AG04450 (cell line): ENCODE data around the gene UBXN1. TPM values are rescaled to one million over a fixed set of nuclear protein-coding genes. Genes with fewer than 3 reads are reported as not detected.
"Not testable (repeated sequence)": the region's sequence is repeated elsewhere in the genome, so short reads cannot be mapped to it uniquely, and the experiment has no call there.

ENCODE experiments used
- CTCF ChIA-PET: fragments of 300-600, 350-600 bp; formaldehyde crosslinking; extraction: SDS; loops from one replicate; lab custom pipeline; 2022; ENCODE audit warnings: antibody characterized with exemption, inconsistent platforms; lab: Charles Lee
- POLR2A ChIA-PET: fragments of 350-600 bp; formaldehyde crosslinking; extraction: SDS; loops from one replicate; lab custom pipeline; 2021; ENCODE audit warnings: antibody characterized with exemption, inconsistent platforms; lab: Yijun Ruan, JAX
- DNase-seq: peaks from one replicate; pipeline ENCODE4 v3.0.0-alpha.2; 2011; ENCODE audit warnings: low read depth, low spot score
- H3K27ac ChIP-seq: one replicate; pipeline ENCODE4 v1.5.1; 2012; ENCODE audit warnings: low read depth, low read length, control low read depth
- H3K27me3 ChIP-seq: one replicate; pipeline ENCODE4 v1.6.0; 2012; ENCODE audit warnings: low read length; ENCODE audit not compliant: control insufficient read depth, insufficient read depth
- H3K4me3 ChIP-seq: 2 replicates; pipeline ENCODE4 v1.5.1; 2011; ENCODE audit warnings: mild to moderate bottlenecking, low read depth, low read length, control low read depth
- H3K9me3 ChIP-seq: 2 replicates; pipeline ENCODE4 v1.5.1; 2012; ENCODE audit warnings: low read length; ENCODE audit not compliant: control insufficient read depth, insufficient read depth
- CTCF ChIP-seq: IDR thresholded peaks from 2 replicates; pipeline ENCODE4 v1.5.1; 2011; ENCODE audit warnings: low read depth, low read length, control low read depth, inconsistent platforms
- polyA plus RNA-seq: library from polyadenylated mRNA; depleted of rRNA; stranded (reverse); fragments of >200 nt; gene quantifications from 2 replicates; pipeline ENCODE4 v1.2.3, GENCODE V29; 2011

The UBXN1 gene
- polyA plus RNA-seq, 1 experiment, result 100 TPM

- no peak overlapping the region for H3K4me3 ChIP-seq
- H3K27ac ChIP-seq, result no peak overlapping the region
- CTCF ChIA-PET, result interaction anchor here (0.6 kb wide), 1 partner anchor 100 kb away, joined by 3 read pairs; the partner anchor contains the start of gene ZBTB3
- TF ChIP-seq CTCF, result no peak
- no peaks in the 10 kb centered on the region for H3K9me3 ChIP-seq
- no peaks in the 10 kb centered on the region for H3K27me3 ChIP-seq
- DNase-seq, result no peak
- POLR2A ChIA-PET, result interaction anchor here (0.7 to 10.2 kb wide), 3 partner anchors 11 to 1284 kb away, joined by 4 to 150 read pairs (median 5); partner anchors contain the start of genes C11orf98 and CSKMT
These were observed 24.6 kb downstream of the UBXN1 start for GRCh38 chr11:62654297-62654696.

GRCh38 chr11:62652161-62653006, 26.5 kb downstream of the UBXN1 start:
- Histone ChIP-seq H3K9me3 (no peaks in the 10 kb centered on the region), H3K4me3 (peak overlapping the region; percentile 82), H3K27me3 (no peaks in the 10 kb centered on the region), H3K27ac (peak overlapping the region; percentile 40)
- DNase-seq, result no peak
- POLR2A ChIA-PET, result interaction anchor here (0.6 to 10.2 kb wide), 15 partner anchors 8 to 257 kb away, joined by 3 to 150 read pairs (median 4); partner anchors contain the start of genes B3GAT3, C11orf98, CSKMT and EEF1G
- CTCF ChIA-PET, result no interaction called here
- no peak for TF ChIP-seq CTCF

- ChIA-PET POLR2A (interaction anchor here (0.6 to 10.2 kb wide), 2 partner anchors 15 to 86 kb away, joined by 6 to 150 read pairs; partner anchors contain the start of genes C11orf98 and CSKMT), CTCF (interaction anchor here (0.6 kb wide), 1 partner anchor 30 kb away, joined by 3 read pairs; no protein-coding TSS in a partner anchor)
- not testable (repeated sequence) for DNase-seq, H3K27me3 ChIP-seq, H3K27ac ChIP-seq, H3K4me3 ChIP-seq, H3K9me3 ChIP-seq
These were observed 28.6 kb downstream of the UBXN1 start for GRCh38 chr11:62650283-62650682.

- CTCF ChIA-PET, result interaction anchor here (0.6 kb wide), 1 partner anchor 343 kb away, joined by 3 read pairs; no protein-coding TSS in a partner anchor
- no peak for TF ChIP-seq CTCF
- no peaks in the 10 kb centered on the region for H3K27me3 ChIP-seq
- no peak overlapping the region for H3K27ac ChIP-seq
- DNase-seq, result no peak
- POLR2A ChIA-PET, result interaction anchor here (10.2 kb wide), 1 partner anchor 16 kb away, joined by 150 read pairs; the partner anchor contains the start of genes C11orf98 and CSKMT
- H3K9me3 ChIP-seq, result peaks cover 6% of the 10 kb centered on the region; the same call in 1 of the 2 replicates
- no peak overlapping the region for H3K4me3 ChIP-seq
These were observed 29.4 kb downstream of the UBXN1 start for GRCh38 chr11:62649486-62649885.

DNA sequence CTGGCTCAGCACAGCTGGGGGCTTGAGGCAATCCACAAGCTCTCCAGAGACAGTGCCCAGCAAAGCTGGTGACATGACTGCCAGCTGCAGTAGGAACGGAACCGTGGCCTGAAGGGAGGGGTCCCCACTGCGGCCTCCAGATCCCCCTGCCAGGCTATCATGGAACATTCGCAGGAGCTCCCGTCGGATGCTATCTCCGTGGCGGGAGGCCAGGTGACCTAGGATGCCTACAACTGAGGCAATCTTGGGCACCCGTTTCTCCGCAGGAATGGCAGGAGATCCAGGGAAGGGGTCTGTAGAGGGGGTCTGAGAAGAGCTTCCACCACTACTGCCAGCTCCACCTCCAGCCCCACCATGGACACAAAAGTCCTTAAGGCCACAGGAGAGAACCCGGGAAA, 29.9 kb downstream of the UBXN1 start:
- no peak overlapping the region for H3K4me3 ChIP-seq
- no peaks in the 10 kb centered on the region for H3K27me3 ChIP-seq
- POLR2A ChIA-PET, result interaction anchor here (0.5 to 10.2 kb wide), 3 partner anchors 17 to 120 kb away, joined by 3 to 150 read pairs (median 5); partner anchors contain the start of genes C11orf98, CSKMT and TUT1
- H3K27ac ChIP-seq, result no peak overlapping the region
- CTCF ChIA-PET, result interaction anchor here (0.6 kb wide), 1 partner anchor 342 kb away, joined by 3 read pairs; no protein-coding TSS in a partner anchor
- no peak for DNase-seq
- H3K9me3 ChIP-seq, result peaks cover 6% of the 10 kb centered on the region; the same call in 1 of the 2 replicates
- TF ChIP-seq CTCF, result no peak
